ENCODE measurements around the gene ITIH5. TPM values are rescaled to one million over a fixed set of nuclear protein-coding genes. Genes with fewer than 3 reads are reported as not detected.
"Not testable (repeated sequence)": the region's sequence is repeated elsewhere in the genome, so short reads cannot be mapped to it uniquely, and the experiment has no call there.

Gene ITIH5
- polyA plus RNA-seq, 3 donors, result not detected

DNA sequence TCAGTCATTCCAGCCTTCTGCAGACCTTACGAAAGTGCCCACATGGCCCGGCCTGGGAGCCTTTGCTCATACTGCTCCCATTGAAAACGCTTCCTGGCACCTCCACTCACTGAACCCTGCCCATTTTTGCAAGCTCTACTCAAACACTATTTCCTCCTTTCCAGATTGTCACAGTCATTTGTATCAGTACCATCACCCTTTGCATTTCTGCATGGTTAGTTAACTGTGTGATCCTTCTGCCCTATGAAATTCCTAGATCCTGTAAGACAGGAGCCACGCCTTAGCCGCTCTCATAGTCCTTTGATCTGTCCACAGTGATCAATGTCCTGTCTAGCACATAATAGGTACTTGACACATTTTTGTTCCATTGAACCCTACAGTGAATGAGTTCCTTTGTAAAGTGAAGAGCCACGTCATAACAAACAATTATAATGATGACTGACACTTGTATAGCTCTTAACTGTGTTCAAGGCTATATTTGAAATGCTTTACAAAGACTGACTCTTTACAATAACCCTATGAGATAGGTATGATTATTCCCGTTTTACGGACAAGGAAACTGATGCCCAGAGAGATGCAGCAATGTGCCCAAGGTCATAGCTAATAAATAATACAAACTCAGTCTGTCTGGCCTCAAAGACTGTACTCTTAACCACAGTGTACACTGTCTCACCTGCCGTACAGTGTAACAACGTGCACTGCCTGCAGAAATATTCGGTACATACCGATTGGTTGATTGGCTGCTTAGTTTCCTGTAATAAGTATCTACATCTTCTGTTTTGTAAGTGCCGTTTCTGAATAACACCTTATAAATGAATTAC lies 19.8 kb upstream of the ITIH5 start:
- no peak for DNase-seq
- TF ChIP-seq, protein P1, sequence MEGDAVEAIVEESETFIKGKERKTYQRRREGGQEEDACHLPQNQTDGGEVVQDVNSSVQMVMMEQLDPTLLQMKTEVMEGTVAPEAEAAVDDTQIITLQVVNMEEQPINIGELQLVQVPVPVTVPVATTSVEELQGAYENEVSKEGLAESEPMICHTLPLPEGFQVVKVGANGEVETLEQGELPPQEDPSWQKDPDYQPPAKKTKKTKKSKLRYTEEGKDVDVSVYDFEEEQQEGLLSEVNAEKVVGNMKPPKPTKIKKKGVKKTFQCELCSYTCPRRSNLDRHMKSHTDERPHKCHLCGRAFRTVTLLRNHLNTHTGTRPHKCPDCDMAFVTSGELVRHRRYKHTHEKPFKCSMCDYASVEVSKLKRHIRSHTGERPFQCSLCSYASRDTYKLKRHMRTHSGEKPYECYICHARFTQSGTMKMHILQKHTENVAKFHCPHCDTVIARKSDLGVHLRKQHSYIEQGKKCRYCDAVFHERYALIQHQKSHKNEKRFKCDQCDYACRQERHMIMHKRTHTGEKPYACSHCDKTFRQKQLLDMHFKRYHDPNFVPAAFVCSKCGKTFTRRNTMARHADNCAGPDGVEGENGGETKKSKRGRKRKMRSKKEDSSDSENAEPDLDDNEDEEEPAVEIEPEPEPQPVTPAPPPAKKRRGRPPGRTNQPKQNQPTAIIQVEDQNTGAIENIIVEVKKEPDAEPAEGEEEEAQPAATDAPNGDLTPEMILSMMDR (IDR thresholded peaks at IDR 0.05), result no peak
- Mint-ChIP-seq H3K9me3 (peaks cover 7 to 26% (median 16%) of the 10 kb centered on the region in 7 donors), H3K36me3 (no peaks in the 10 kb centered on the region), H3K4me1 (peaks cover 3% of the 10 kb centered on the region), H3K27me3 (ENCODE audit: low read depth in 3 of 3) (peaks cover 7 to 18% (median 10%) of the 10 kb centered on the region in 3 donors), H3K4me3 (no peak overlapping the region), H3K27ac (no peak overlapping the region)
- no peaks in the 10 kb centered on the region for H4K20me1 ChIP-seq (ENCODE audit: insufficient read depth, low read length)
- H3K79me2 ChIP-seq (ENCODE audit: insufficient read depth, low read length), result no peaks in the 10 kb centered on the region
- no peak overlapping the region for H3K4me3 ChIP-seq (replicated peaks in 1 of 3; ENCODE audit: low read depth in 2 of 3, low read length in 3 of 3)
- H3K4me2 ChIP-seq (replicated peaks; ENCODE audit: extremely low read depth, low read length, poor library complexity, severe bottlenecking), result no peak overlapping the region
- H2AFZ ChIP-seq (ENCODE audit: insufficient read depth, low read depth, low read length, poor library complexity, severe bottlenecking), result no peak overlapping the region
- intact Hi-C loops (cut with micrococcal nuclease), result loop anchor here in 1 of 2 donors (5.0 kb wide), 1 partner anchor 159 kb away; no protein-coding TSS in a partner anchor
- H3K4me1 ChIP-seq (ENCODE audit: control insufficient read depth in 1 of 2, insufficient read depth in 2 of 2, low read length in 2 of 2), result no peaks in the 10 kb centered on the region
- peaks cover 2 to 4% of the 10 kb centered on the region in 2 donors for H3K27me3 ChIP-seq (ENCODE audit: control insufficient read depth in 2 of 2, insufficient read depth in 2 of 2, low read length in 2 of 2)
- H3K9ac ChIP-seq (ENCODE audit: insufficient read depth, low read length, poor library complexity, severe bottlenecking), result no peak overlapping the region
- H3K36me3 ChIP-seq (replicated peaks in 1 of 2; ENCODE audit: control insufficient read depth in 1 of 2, insufficient read depth in 2 of 2, low read length in 2 of 2), result no peaks in the 10 kb centered on the region
- H3K27ac ChIP-seq (ENCODE audit: low read depth in 1 of 2, low read length in 2 of 2), result no peak overlapping the region
- H3K9me3 ChIP-seq (replicated peaks in 1 of 2; ENCODE audit: control insufficient read depth in 1 of 2, insufficient read depth in 1 of 2, low read length in 2 of 2), result peaks cover 7 to 13% of the 10 kb centered on the region in 2 donors
- 62% methylated on average over 3 of the region's 13 CpGs for WGBS (ENCODE audit: insufficient coverage)

DNA sequence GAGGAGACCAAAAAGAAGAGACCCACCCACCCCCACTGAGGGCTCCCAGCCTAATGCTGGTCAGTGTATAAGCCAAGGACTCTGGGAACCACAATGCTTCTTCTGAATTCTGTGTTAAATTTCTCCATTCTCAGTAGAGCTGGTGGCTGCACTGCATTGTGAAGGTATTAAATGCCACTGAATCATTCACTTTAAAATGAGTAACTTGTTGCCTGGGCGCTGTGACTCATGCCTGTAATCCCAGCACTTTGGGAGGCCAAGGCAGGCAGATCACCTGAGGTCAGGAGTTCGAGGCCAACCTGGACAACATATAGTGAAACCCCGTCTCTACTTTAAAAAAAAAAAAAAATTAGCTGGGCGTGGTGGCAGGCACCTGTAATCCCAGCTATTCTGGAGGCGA lies 13.3 kb upstream of the ITIH5 start:
- not testable (repeated sequence) for H4K20me1 ChIP-seq (ENCODE audit: insufficient read depth, low read length); H3K4me1 ChIP-seq (ENCODE audit: control insufficient read depth in 1 of 2, insufficient read depth in 2 of 2, low read length in 2 of 2)

More for the DNA sequence above, 13.3 kb upstream of the ITIH5 start:
- peaks cover 2 to 15% of the 10 kb centered on the region in 2 donors for H3K27me3 ChIP-seq (ENCODE audit: control insufficient read depth in 2 of 2, insufficient read depth in 2 of 2, low read length in 2 of 2)
- H3K9me3 Mint-ChIP-seq; H3K36me3 Mint-ChIP-seq; H3K27ac Mint-ChIP-seq; H3K4me1 Mint-ChIP-seq; H2AFZ ChIP-seq (ENCODE audit: insufficient read depth, low read depth, low read length, poor library complexity, severe bottlenecking); H3K4me3 ChIP-seq (replicated peaks in 1 of 3; ENCODE audit: low read depth in 2 of 3, low read length in 3 of 3); intact Hi-C loops (cut with micrococcal nuclease); H3K79me2 ChIP-seq (ENCODE audit: insufficient read depth, low read length); H3K36me3 ChIP-seq (replicated peaks in 1 of 2; ENCODE audit: control insufficient read depth in 1 of 2, insufficient read depth in 2 of 2, low read length in 2 of 2); H3K9ac ChIP-seq (ENCODE audit: insufficient read depth, low read length, poor library complexity, severe bottlenecking); DNase-seq; H3K4me3 Mint-ChIP-seq; H3K27ac ChIP-seq (ENCODE audit: low read depth in 1 of 2, low read length in 2 of 2); H3K4me2 ChIP-seq (replicated peaks; ENCODE audit: extremely low read depth, low read length, poor library complexity, severe bottlenecking); H3K9me3 ChIP-seq (replicated peaks in 1 of 2; ENCODE audit: control insufficient read depth in 1 of 2, insufficient read depth in 1 of 2, low read length in 2 of 2): not testable (repeated sequence)
- WGBS (ENCODE audit: insufficient coverage), result 90% methylated on average over 3 of the region's 5 CpGs
- peaks cover 22 to 28% (median 22%) of the 10 kb centered on the region in 3 donors for H3K27me3 Mint-ChIP-seq (ENCODE audit: low read depth in 3 of 3)
